HepG2 (cell line): Measurements from ENCODE around the gene SPOP. TPM values are rescaled to one million over a fixed set of nuclear protein-coding genes. Genes with fewer than 3 reads are reported as not detected.

Experiments
- ATAC-seq: fragments of 200-7000 bp; cut with Tn5 transposase; 3 replicates; pipeline ENCODE4 v1.9.1; 2020; ENCODE audit warnings: mild to moderate bottlenecking, moderate library complexity
- BruUV-seq: library from RNA; stranded (reverse); fragments of 400-500 nt; replicated peaks from 2 replicates; lab custom pipeline; 2021; lab: Mats Ljungman, UMichigan
- CTCF ChIA-PET: fragments of 300-600 bp; formaldehyde crosslinking; extraction: SDS; loops from one replicate; lab custom pipeline; 2021; ENCODE audit warnings: low total read pairs, inconsistent platforms, low intra/inter-chr PET ratio; lab: Yijun Ruan, JAX
- POLR2A ChIA-PET: fragments of 350-600 bp; sonication (Branson Sonifier 250); formaldehyde crosslinking; loops from one replicate; lab custom pipeline; 2020; ENCODE audit warnings: antibody characterized with exemption, inconsistent platforms; lab: Yijun Ruan, JAX
- DNase-seq: peaks from one replicate; pipeline ENCODE4 v3.0.0-alpha.2; 2015; ENCODE audit warnings: low spot score
- FAIRE-seq: peaks from 3 replicates; lab custom pipeline; 2011; peaks lifted over from hg19 to GRCh38; lab: Jason Lieb, UNC
- H2AFZ ChIP-seq: one replicate; pipeline ENCODE4 v1.6.1; 2011; ENCODE audit warnings: low read length, inconsistent platforms
- H3K27ac ChIP-seq: fragments of 300-600 bp; 3 replicates; pipeline ENCODE4 v1.8.0; 2011; ENCODE audit warnings: mixed run types, mild to moderate bottlenecking, mixed read lengths, low read length, inconsistent platforms; ENCODE audit not compliant: insufficient read depth; ENCODE audit errors: extremely low read length
- H3K27me3 ChIP-seq, 2 experiments: fragments of 200-600 bp in 1 of 2; 2 replicates in 1 of 2; 3 replicates in 1 of 2; pipeline versions ENCODE4 v1.6.0 to v1.8.0; 2011; ENCODE audit warnings: low read length in 2 of 2, mild to moderate bottlenecking in 2 of 2, moderate library complexity in 2 of 2, inconsistent platforms in 1 of 2; ENCODE audit not compliant: insufficient read depth in 2 of 2, control insufficient read depth in 1 of 2
- H3K36me3 ChIP-seq, 2 experiments: fragments of 200-600 bp in 1 of 2; replicated peaks in 1 of 2; 2 replicates in 1 of 2; 3 replicates in 1 of 2; pipeline versions ENCODE4 v1.5.1 to v1.8.0; 2011; ENCODE audit warnings: low read length in 2 of 2, inconsistent platforms in 1 of 2; ENCODE audit not compliant: insufficient read depth in 2 of 2, control insufficient read depth in 1 of 2
- H3K4me1 ChIP-seq: 2 replicates; pipeline ENCODE4 v1.5.1; 2012; ENCODE audit warnings: low read length, inconsistent platforms; ENCODE audit not compliant: insufficient read depth
- H3K4me2 ChIP-seq: 2 replicates; pipeline ENCODE4 v1.6.0; 2011; ENCODE audit warnings: low read depth, low read length, inconsistent platforms
- H3K4me3 ChIP-seq, 3 experiments: fragments of 200-600 bp in 1 of 3; sonication (generic), shearing (Covaris generic) in 1 of 3; replicated peaks in 1 of 3; 2 replicates each; pipeline ENCODE4 v1.5.1; 2011 to 2016; ENCODE audit warnings: low read length in 3 of 3, inconsistent platforms in 2 of 3, low read depth in 2 of 3, mild to moderate bottlenecking in 2 of 3, control low read depth in 1 of 3, mixed read lengths in 1 of 3; ENCODE audit not compliant: insufficient read depth in 1 of 3
- H3K79me2 ChIP-seq: one replicate; pipeline ENCODE4 v1.6.1; 2011; ENCODE audit warnings: low read length, inconsistent platforms; ENCODE audit not compliant: insufficient read depth
- H3K9ac ChIP-seq: 2 replicates; pipeline ENCODE4 v1.6.0; 2011; ENCODE audit warnings: mild to moderate bottlenecking, low read depth, low read length, inconsistent platforms; ENCODE audit not compliant: insufficient read depth
- H3K9me3 ChIP-seq: 2 replicates; pipeline ENCODE4 v1.5.1; 2012; ENCODE audit warnings: mild to moderate bottlenecking, low read length
- H4K20me1 ChIP-seq: 2 replicates; pipeline ENCODE4 v1.6.0; 2011; ENCODE audit warnings: inconsistent platforms, mild to moderate bottlenecking, low read length, moderate library complexity; ENCODE audit not compliant: insufficient read depth
- CBFB ChIP-seq: sonication (generic); formaldehyde crosslinking; IDR thresholded peaks from 2 replicates; pipeline ENCODE4 v1.4.0; 2020; ENCODE audit warnings: missing genetic modification reagents
- CCDC6 ChIP-seq: sonication (generic); formaldehyde crosslinking; IDR thresholded peaks from 2 replicates; pipeline ENCODE4 v1.8.1; 2022; ENCODE audit warnings: mild to moderate bottlenecking, missing genetic modification reagents, moderate library complexity
- ELF4 ChIP-seq: sonication (generic); formaldehyde crosslinking; IDR thresholded peaks from 2 replicates; pipeline ENCODE4 v1.5.0; 2020; ENCODE audit warnings: missing genetic modification reagents, mild to moderate bottlenecking, moderate library complexity, borderline replicate concordance
- ESRRA ChIP-seq: sonication (generic); formaldehyde crosslinking; IDR thresholded peaks from 2 replicates; pipeline ENCODE4 v1.5.1; 2020; ENCODE audit warnings: mild to moderate bottlenecking, low read depth, missing genetic modification reagents
- FOXA1 ChIP-seq, 2 experiments: fragments of 450-650 bp in 1 of 2; sonication (generic) in 1 of 2; formaldehyde crosslinking in 1 of 2; IDR thresholded peaks; 2 replicates each; pipeline versions ENCODE4 v1.4.0 to v1.6.1; 2016 to 2020; ENCODE audit warnings: missing genetic modification reagents in 1 of 2
- FOXJ3 ChIP-seq: sonication (generic); formaldehyde crosslinking; IDR thresholded peaks from 2 replicates; pipeline ENCODE4 v1.4.0; 2020; ENCODE audit warnings: missing genetic modification reagents, mild to moderate bottlenecking, borderline replicate concordance
- GTF3A ChIP-seq: sonication (generic); formaldehyde crosslinking; conservative IDR thresholded peaks from 2 replicates; pipeline ENCODE4 v1.4.0; 2020; ENCODE audit warnings: mild to moderate bottlenecking, missing genetic modification reagents
- HDAC1 ChIP-seq: sonication (generic); formaldehyde crosslinking; IDR thresholded peaks from 2 replicates; pipeline ENCODE4 v1.5.1; 2020; ENCODE audit warnings: mild to moderate bottlenecking, missing genetic modification reagents
- ZFP90 ChIP-seq: sonication (generic); formaldehyde crosslinking; IDR thresholded peaks from 2 replicates; pipeline ENCODE4 v1.8.0; 2022; ENCODE audit warnings: missing genetic modification reagents, mild to moderate bottlenecking, inconsistent platforms, borderline replicate concordance
- ZMYM3 ChIP-seq: sonication (generic); formaldehyde crosslinking; IDR thresholded peaks from 2 replicates; pipeline ENCODE4 v1.5.1; 2020; ENCODE audit warnings: mild to moderate bottlenecking, missing genetic modification reagents
- ZNF547 ChIP-seq: sonication (generic); formaldehyde crosslinking; IDR thresholded peaks from 2 replicates; pipeline ENCODE4 v1.5.1; 2020; ENCODE audit warnings: mild to moderate bottlenecking, missing genetic modification reagents
- ZNF549 ChIP-seq: sonication (generic); formaldehyde crosslinking; IDR thresholded peaks from 2 replicates; pipeline ENCODE4 v1.5.0; 2020; ENCODE audit warnings: missing genetic modification reagents
- ZNF552 ChIP-seq: sonication (generic); formaldehyde crosslinking; IDR thresholded peaks from 2 replicates; pipeline ENCODE4 v1.9.0; 2022; ENCODE audit warnings: missing genetic modification reagents, mild to moderate bottlenecking, borderline replicate concordance
- ZNF720 ChIP-seq: sonication (generic); formaldehyde crosslinking; IDR thresholded peaks from 2 replicates; pipeline ENCODE4 v1.4.0; 2020; ENCODE audit warnings: missing genetic modification reagents
- WGBS: methylation state at CpG from one replicate; pipeline ENCODE4 v1.1.6; 2017; ENCODE audit warnings: low lambda C conversion rate; 5-methylcytosine and 5-hydroxymethylcytosine counted together
- in situ Hi-C: cut with HindIII; loops from 2 replicates; pipeline ENCODE4 v1.10.0; 2017; ENCODE audit warnings: low pct_unique_long_range_greater_than_20kb; ENCODE audit not compliant: extremely low pct_ligation_motif_present
- intact Hi-C: fragments of 100-400 bp; cut with micrococcal nuclease; formaldehyde crosslinking; loops from one replicate; pipeline ENCODE4 v1.10.0; 2022; ENCODE audit not compliant: unreplicated experiment
- polyA plus RNA-seq, 8 experiments: library from polyadenylated mRNA; depleted of rRNA in 3 of 8; stranded (reverse) in 7 of 8; unstranded in 1 of 8; fragments of >200 nt; fragmentation: Illumina TruSeq in 4 of 8; extraction: Trizol in 4 of 8; gene quantifications; 2 replicates each; pipeline versions ENCODE4 v1.2.1 to v1.2.3, GENCODE V29; 2011 to 2016; ENCODE audit warnings: low read depth in 4 of 8, missing spikeins in 1 of 8, mixed read lengths in 1 of 8; ENCODE audit not compliant: insufficient read depth in 1 of 8
- total RNA-seq, 5 experiments: library from RNA; depleted of rRNA; stranded (reverse); fragments of >200 nt; fragmentation: Illumina TruSeq; extraction: Trizol; gene quantifications; 2 replicates each; pipeline ENCODE4 v1.2.3, GENCODE V29; 2016; ENCODE audit warnings: low read depth in 1 of 5
- TF ChIP-seq, protein P1 (sequence below): sonication (generic); formaldehyde crosslinking; IDR thresholded peaks from 2 replicates; pipeline ENCODE4 v1.5.1; 2020; ENCODE audit warnings: mild to moderate bottlenecking, moderate library complexity, missing genetic modification reagents
- TF ChIP-seq, protein P2 (sequence below): sonication (generic); formaldehyde crosslinking; IDR thresholded peaks from 2 replicates; pipeline ENCODE4 v1.8.1; 2023; ENCODE audit warnings: missing genetic modification reagents, mild to moderate bottlenecking, borderline replicate concordance
- TF ChIP-seq, protein P3 (sequence below): sonication (generic); formaldehyde crosslinking; IDR thresholded peaks from 2 replicates; pipeline ENCODE4 v1.9.0; 2021; ENCODE audit warnings: missing genetic modification reagents, borderline replicate concordance
- TF ChIP-seq, protein P4 (sequence below): IDR thresholded peaks from 2 replicates; pipeline ENCODE4 v1.6.1; 2016; ENCODE audit warnings: missing compliant biosample characterization, missing genetic modification reagents, borderline replicate concordance

The SPOP gene
- total and polyA plus RNA-seq, 2 of the 13 experiments (the other 11 are each of a cell fraction or from before 2014, with no cell fraction given), result 52.8 to 60.8 TPM

DNA sequence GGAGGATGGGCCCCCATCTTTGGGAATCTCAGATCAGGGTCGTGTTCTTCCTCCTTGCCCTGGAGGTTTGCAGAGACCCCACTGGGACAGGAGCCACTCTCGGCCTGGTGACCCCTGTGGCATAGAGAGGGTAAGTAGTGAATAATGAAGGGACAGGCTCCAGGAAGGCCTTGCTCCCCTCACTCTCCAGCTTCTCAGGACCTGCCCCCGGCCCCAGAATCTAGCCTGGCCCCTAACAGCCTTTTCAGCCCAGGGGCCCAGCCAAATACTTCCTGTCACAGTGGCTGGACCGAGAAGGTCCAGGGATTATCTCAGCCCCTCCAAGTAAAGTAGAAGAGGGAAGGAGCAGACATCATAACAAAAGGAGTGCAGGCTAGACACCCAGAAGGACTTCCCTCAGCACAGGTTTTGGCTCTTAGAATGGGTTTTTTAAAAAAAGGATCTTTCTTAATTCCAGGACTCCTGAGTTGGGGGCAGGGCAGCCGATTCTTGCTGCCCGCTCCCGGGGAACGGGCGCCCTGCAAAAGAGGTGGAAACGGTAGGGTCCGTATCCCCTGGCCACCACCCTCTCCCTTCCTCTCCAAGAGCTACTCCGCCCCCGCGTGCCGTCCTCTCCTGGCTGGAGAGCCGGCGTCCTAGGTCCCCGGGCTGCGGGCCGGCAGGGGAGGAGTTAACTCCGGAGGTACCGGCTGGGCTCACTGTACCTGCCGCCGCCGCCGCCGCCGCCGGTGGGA is 102.8 kb downstream of the SPOP start:
- H4K20me1 ChIP-seq, result no peaks in the 10 kb centered on the region
- no peak for FAIRE-seq
- H3K27ac ChIP-seq, result no peak overlapping the region
- peak overlapping the region; percentile 62 to 84 (median 78); a peak in 4 of 6 replicates for H3K4me3 ChIP-seq
- intact Hi-C loops, result no loop called here
- H3K4me1 ChIP-seq, result peaks cover 37% of the 10 kb centered on the region
- H3K9me3 ChIP-seq, result no peaks in the 10 kb centered on the region
- no peak for ATAC-seq
- BruUV-seq, result no TSS peak
- H3K36me3 ChIP-seq, result no peaks in the 10 kb centered on the region
- no peak overlapping the region for H2AFZ ChIP-seq
- H3K9ac ChIP-seq, result no peak overlapping the region
- ChIA-PET POLR2A (interaction anchor here (1.3 kb wide), 1 partner anchor 129 kb away, joined by 3 read pairs; no protein-coding TSS in a partner anchor), CTCF (interaction anchor here (1.0 to 2.9 kb wide), 3 partner anchors 102 to 133 kb away, joined by 3 to 31 read pairs (median 6); partner anchors contain the start of gene SLC35B1)
- DNase-seq, result no peak
- H3K4me2 ChIP-seq, result peak overlapping the region; percentile 87
- H3K27me3 ChIP-seq, result peaks cover 4 to 76% of the 10 kb centered on the region in 2 experiments; a peak in 4 of 5 replicates
- WGBS, result 17% methylated on average over 3 of the region's 29 CpGs
- no peaks in the 10 kb centered on the region for H3K79me2 ChIP-seq
- in situ Hi-C loops, result no loop called here
- peak; percentile 60 for TF ChIP-seq ZMYM3
- no peak for TF ChIP-seq CCDC6 (CRISPR knock-in tag)
- TF ChIP-seq ZFP90 (CRISPR knock-in tag), result no peak
- no peak for TF ChIP-seq FOXJ3 (CRISPR knock-in tag)
- TF ChIP-seq HDAC1 (CRISPR knock-in tag), result no peak
- no peak for TF ChIP-seq GTF3A (CRISPR knock-in tag)
- TF ChIP-seq ELF4 (CRISPR knock-in tag), result no peak
- TF ChIP-seq ZNF547 (CRISPR knock-in tag), result 0 out of 2 replicates have a peak, but pooled peaks have one; percentile 25
- TF ChIP-seq, protein P1, sequence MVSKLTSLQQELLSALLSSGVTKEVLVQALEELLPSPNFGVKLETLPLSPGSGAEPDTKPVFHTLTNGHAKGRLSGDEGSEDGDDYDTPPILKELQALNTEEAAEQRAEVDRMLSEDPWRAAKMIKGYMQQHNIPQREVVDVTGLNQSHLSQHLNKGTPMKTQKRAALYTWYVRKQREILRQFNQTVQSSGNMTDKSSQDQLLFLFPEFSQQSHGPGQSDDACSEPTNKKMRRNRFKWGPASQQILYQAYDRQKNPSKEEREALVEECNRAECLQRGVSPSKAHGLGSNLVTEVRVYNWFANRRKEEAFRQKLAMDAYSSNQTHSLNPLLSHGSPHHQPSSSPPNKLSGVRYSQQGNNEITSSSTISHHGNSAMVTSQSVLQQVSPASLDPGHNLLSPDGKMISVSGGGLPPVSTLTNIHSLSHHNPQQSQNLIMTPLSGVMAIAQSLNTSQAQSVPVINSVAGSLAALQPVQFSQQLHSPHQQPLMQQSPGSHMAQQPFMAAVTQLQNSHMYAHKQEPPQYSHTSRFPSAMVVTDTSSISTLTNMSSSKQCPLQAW (CRISPR knock-in tag), result 0 out of 2 replicates have a peak, but pooled peaks have one; percentile 39
- TF ChIP-seq, protein P2, sequence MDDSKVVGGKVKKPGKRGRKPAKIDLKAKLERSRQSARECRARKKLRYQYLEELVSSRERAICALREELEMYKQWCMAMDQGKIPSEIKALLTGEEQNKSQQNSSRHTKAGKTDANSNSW (CRISPR knock-in tag), result 0 out of 2 replicates have a peak, but pooled peaks have one; percentile 8
- TF ChIP-seq ZNF552, result 0 out of 2 replicates have a peak, but pooled peaks have one; percentile 41
- TF ChIP-seq, protein P3, sequence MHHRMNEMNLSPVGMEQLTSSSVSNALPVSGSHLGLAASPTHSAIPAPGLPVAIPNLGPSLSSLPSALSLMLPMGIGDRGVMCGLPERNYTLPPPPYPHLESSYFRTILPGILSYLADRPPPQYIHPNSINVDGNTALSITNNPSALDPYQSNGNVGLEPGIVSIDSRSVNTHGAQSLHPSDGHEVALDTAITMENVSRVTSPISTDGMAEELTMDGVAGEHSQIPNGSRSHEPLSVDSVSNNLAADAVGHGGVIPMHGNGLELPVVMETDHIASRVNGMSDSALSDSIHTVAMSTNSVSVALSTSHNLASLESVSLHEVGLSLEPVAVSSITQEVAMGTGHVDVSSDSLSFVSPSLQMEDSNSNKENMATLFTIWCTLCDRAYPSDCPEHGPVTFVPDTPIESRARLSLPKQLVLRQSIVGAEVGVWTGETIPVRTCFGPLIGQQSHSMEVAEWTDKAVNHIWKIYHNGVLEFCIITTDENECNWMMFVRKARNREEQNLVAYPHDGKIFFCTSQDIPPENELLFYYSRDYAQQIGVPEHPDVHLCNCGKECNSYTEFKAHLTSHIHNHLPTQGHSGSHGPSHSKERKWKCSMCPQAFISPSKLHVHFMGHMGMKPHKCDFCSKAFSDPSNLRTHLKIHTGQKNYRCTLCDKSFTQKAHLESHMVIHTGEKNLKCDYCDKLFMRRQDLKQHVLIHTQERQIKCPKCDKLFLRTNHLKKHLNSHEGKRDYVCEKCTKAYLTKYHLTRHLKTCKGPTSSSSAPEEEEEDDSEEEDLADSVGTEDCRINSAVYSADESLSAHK, result no peak
- TF ChIP-seq, protein P4, sequence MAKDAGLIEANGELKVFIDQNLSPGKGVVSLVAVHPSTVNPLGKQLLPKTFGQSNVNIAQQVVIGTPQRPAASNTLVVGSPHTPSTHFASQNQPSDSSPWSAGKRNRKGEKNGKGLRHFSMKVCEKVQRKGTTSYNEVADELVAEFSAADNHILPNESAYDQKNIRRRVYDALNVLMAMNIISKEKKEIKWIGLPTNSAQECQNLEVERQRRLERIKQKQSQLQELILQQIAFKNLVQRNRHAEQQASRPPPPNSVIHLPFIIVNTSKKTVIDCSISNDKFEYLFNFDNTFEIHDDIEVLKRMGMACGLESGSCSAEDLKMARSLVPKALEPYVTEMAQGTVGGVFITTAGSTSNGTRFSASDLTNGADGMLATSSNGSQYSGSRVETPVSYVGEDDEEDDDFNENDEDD (CRISPR knock-in tag), result no peak
- TF ChIP-seq ESRRA (CRISPR knock-in tag), result no peak
- no peak for TF ChIP-seq ZNF720
- no peak for TF ChIP-seq FOXA1 (IDR thresholded peaks at IDR 0.05)
- TF ChIP-seq FOXA1 (CRISPR knock-in tag; IDR thresholded peaks at IDR 0.05), result 0 out of 2 replicates have a peak, but pooled peaks have one; percentile 4
- TF ChIP-seq ZNF549, result no peak
- TF ChIP-seq CBFB (CRISPR knock-in tag), result peak; percentile 59; the same call in 1 of the 2 replicates
